ENCODE results near the gene ZNF605. TPM values are rescaled to one million over a fixed set of nuclear protein-coding genes. Genes with fewer than 3 reads are reported as not detected.
A peak's percentile ranks its signal among the peaks of the same experiment; 100 is the strongest.
"Not testable (repeated sequence)": the region's sequence is repeated elsewhere in the genome, so short reads cannot be mapped to it uniquely, and the experiment has no call there.

The ZNF605 gene
- total RNA-seq, 1 experiment from 2014 or later = 8.1 TPM

GRCh38 chr12:132966676-132967415, 10.7 kb upstream of the ZNF605 start:
- no peak overlapping the region for H3K4me2 ChIP-seq (ENCODE audit: low read depth, low read length, poor library complexity, severe bottlenecking)
- H3K4me3 ChIP-seq (ENCODE audit: low read length) = no peak overlapping the region
- no peaks in the 10 kb centered on the region for H3K79me2 ChIP-seq (ENCODE audit: low read length)
- no peak for DNase-seq
- H4K20me1 ChIP-seq (ENCODE audit: insufficient read depth, low read depth, low read length) = no peaks in the 10 kb centered on the region
- no peak overlapping the region for H2AFZ ChIP-seq (ENCODE audit: low read length)
- no peaks in the 10 kb centered on the region for H3K9me2 ChIP-seq (replicated peaks; ENCODE audit: insufficient read depth, low read length)
- no peak overlapping the region for H3K27ac ChIP-seq (ENCODE audit: low read length)
- H3K4me1 ChIP-seq (ENCODE audit: low read length) = no peaks in the 10 kb centered on the region
- peaks cover 14% of the 10 kb centered on the region; the same call in 1 of the 2 replicates for H3K9me3 ChIP-seq (ENCODE audit: low read length)
- no peaks in the 10 kb centered on the region for H3K27me3 ChIP-seq (ENCODE audit: low read length)
- H3K36me3 ChIP-seq (ENCODE audit: insufficient read depth, low read length) = no peaks in the 10 kb centered on the region
- no peak overlapping the region for H3K9ac ChIP-seq (ENCODE audit: low read length)

- Histone ChIP-seq H3K4me2 (ENCODE audit: low read depth, low read length, poor library complexity, severe bottlenecking) (no peak overlapping the region), H3K9ac (ENCODE audit: low read length) (no peak overlapping the region), H3K4me3 (ENCODE audit: low read length) (no peak overlapping the region), H4K20me1 (ENCODE audit: insufficient read depth, low read depth, low read length) (no peaks in the 10 kb centered on the region), H3K27me3 (ENCODE audit: low read length) (no peaks in the 10 kb centered on the region), H3K9me2 (replicated peaks; ENCODE audit: insufficient read depth, low read length) (no peaks in the 10 kb centered on the region), H2AFZ (ENCODE audit: low read length) (no peak overlapping the region), H3K9me3 (ENCODE audit: low read length) (peaks cover 14% of the 10 kb centered on the region; the same call in 1 of the 2 replicates), H3K27ac (ENCODE audit: low read length) (no peak overlapping the region), H3K4me1 (ENCODE audit: low read length) (no peaks in the 10 kb centered on the region), H3K36me3 (ENCODE audit: insufficient read depth, low read length) (no peaks in the 10 kb centered on the region), H3K79me2 (ENCODE audit: low read length) (no peaks in the 10 kb centered on the region)
- no peak for DNase-seq
Observed at GRCh38 chr12:132965796-132966195, 9.7 kb upstream of the ZNF605 start.

GRCh38 chr12:132963947-132964346, 7.8 kb upstream of the ZNF605 start:
- H3K9me2 ChIP-seq (replicated peaks; ENCODE audit: insufficient read depth, low read length); H3K79me2 ChIP-seq (ENCODE audit: low read length); H3K36me3 ChIP-seq (ENCODE audit: insufficient read depth, low read length); H2AFZ ChIP-seq (ENCODE audit: low read length); H3K27ac ChIP-seq (ENCODE audit: low read length); H4K20me1 ChIP-seq (ENCODE audit: insufficient read depth, low read depth, low read length); H3K4me1 ChIP-seq (ENCODE audit: low read length); H3K9ac ChIP-seq (ENCODE audit: low read length); H3K4me2 ChIP-seq (ENCODE audit: low read depth, low read length, poor library complexity, severe bottlenecking); H3K4me3 ChIP-seq (ENCODE audit: low read length); DNase-seq; H3K27me3 ChIP-seq (ENCODE audit: low read length): not testable (repeated sequence)
- peaks cover 14% of the 10 kb centered on the region; the same call in 1 of the 2 replicates for H3K9me3 ChIP-seq (ENCODE audit: low read length)

GRCh38 chr12:132961790-132962189, 5.7 kb upstream of the ZNF605 start:
- H3K4me3 ChIP-seq (ENCODE audit: low read length); H3K9me2 ChIP-seq (replicated peaks; ENCODE audit: insufficient read depth, low read length); H2AFZ ChIP-seq (ENCODE audit: low read length); H3K36me3 ChIP-seq (ENCODE audit: insufficient read depth, low read length); DNase-seq; H3K27ac ChIP-seq (ENCODE audit: low read length); H3K9ac ChIP-seq (ENCODE audit: low read length); H3K27me3 ChIP-seq (ENCODE audit: low read length); H3K4me2 ChIP-seq (ENCODE audit: low read depth, low read length, poor library complexity, severe bottlenecking); H3K4me1 ChIP-seq (ENCODE audit: low read length); H3K79me2 ChIP-seq (ENCODE audit: low read length); H3K9me3 ChIP-seq (ENCODE audit: low read length); H4K20me1 ChIP-seq (ENCODE audit: insufficient read depth, low read depth, low read length): not testable (repeated sequence)

- peak; percentile 92 for DNase-seq
- H3K9ac ChIP-seq (ENCODE audit: low read length) = peak overlapping the region; percentile 89
Observed at GRCh38 chr12:132955094-132956010, 754 bp downstream of the ZNF605 start.

GRCh38 chr12:132954471-132955048, 1.5 kb downstream of the ZNF605 start:
- Histone ChIP-seq H3K4me3 (ENCODE audit: low read length) (no peak overlapping the region; the same call in 1 of the 2 replicates), H3K9me3 (ENCODE audit: low read length) (peaks cover 28% of the 10 kb centered on the region), H4K20me1 (ENCODE audit: insufficient read depth, low read depth, low read length) (no peaks in the 10 kb centered on the region), H3K36me3 (ENCODE audit: insufficient read depth, low read length) (peaks cover 4% of the 10 kb centered on the region; the same call in 1 of the 2 replicates), H3K4me1 (ENCODE audit: low read length) (peaks cover 8% of the 10 kb centered on the region), H2AFZ (ENCODE audit: low read length) (no peak overlapping the region), H3K9me2 (replicated peaks; ENCODE audit: insufficient read depth, low read length) (no peaks in the 10 kb centered on the region), H3K4me2 (ENCODE audit: low read depth, low read length, poor library complexity, severe bottlenecking) (no peak overlapping the region), H3K27me3 (ENCODE audit: low read length) (no peaks in the 10 kb centered on the region), H3K27ac (ENCODE audit: low read length) (no peak overlapping the region), H3K9ac (ENCODE audit: low read length) (no peak overlapping the region), H3K79me2 (ENCODE audit: low read length) (peaks cover 41% of the 10 kb centered on the region)
- DNase-seq = no peak

More at GRCh38 chr12:132955094-132956010, 754 bp downstream of the ZNF605 start:
- H3K9me2 ChIP-seq (replicated peaks; ENCODE audit: insufficient read depth, low read length) = no peaks in the 10 kb centered on the region
- H3K27ac ChIP-seq (ENCODE audit: low read length) = peak overlapping the region; percentile 58
- H3K27me3 ChIP-seq (ENCODE audit: low read length) = no peaks in the 10 kb centered on the region
- peak overlapping the region; percentile 86 for H3K4me2 ChIP-seq (ENCODE audit: low read depth, low read length, poor library complexity, severe bottlenecking)
- no peaks in the 10 kb centered on the region for H4K20me1 ChIP-seq (ENCODE audit: insufficient read depth, low read depth, low read length)
- peaks cover 4% of the 10 kb centered on the region; the same call in 1 of the 2 replicates for H3K36me3 ChIP-seq (ENCODE audit: insufficient read depth, low read length)
- peaks cover 40% of the 10 kb centered on the region for H3K79me2 ChIP-seq (ENCODE audit: low read length)
- peak overlapping the region; percentile 34; the same call in 1 of the 2 replicates for H2AFZ ChIP-seq (ENCODE audit: low read length)
- H3K9me3 ChIP-seq (ENCODE audit: low read length) = peaks cover 20% of the 10 kb centered on the region
- peak overlapping the region; percentile 91 for H3K4me3 ChIP-seq (ENCODE audit: low read length)
- H3K4me1 ChIP-seq (ENCODE audit: low read length) = peaks cover 8% of the 10 kb centered on the region

- no peak overlapping the region for H3K27ac ChIP-seq (ENCODE audit: low read length)
- no peak overlapping the region for H3K9ac ChIP-seq (ENCODE audit: low read length)
- no peak overlapping the region for H3K4me2 ChIP-seq (ENCODE audit: low read depth, low read length, poor library complexity, severe bottlenecking)
- no peak for DNase-seq
- H3K9me3 ChIP-seq (ENCODE audit: low read length) = peaks cover 30% of the 10 kb centered on the region
- H3K36me3 ChIP-seq (ENCODE audit: insufficient read depth, low read length) = peaks cover 4% of the 10 kb centered on the region; the same call in 1 of the 2 replicates
- no peaks in the 10 kb centered on the region for H4K20me1 ChIP-seq (ENCODE audit: insufficient read depth, low read depth, low read length)
- peaks cover 8% of the 10 kb centered on the region for H3K4me1 ChIP-seq (ENCODE audit: low read length)
- no peak overlapping the region for H2AFZ ChIP-seq (ENCODE audit: low read length)
- peaks cover 41% of the 10 kb centered on the region for H3K79me2 ChIP-seq (ENCODE audit: low read length)
- H3K4me3 ChIP-seq (ENCODE audit: low read length) = no peak overlapping the region
- no peaks in the 10 kb centered on the region for H3K27me3 ChIP-seq (ENCODE audit: low read length)
- no peaks in the 10 kb centered on the region for H3K9me2 ChIP-seq (replicated peaks; ENCODE audit: insufficient read depth, low read length)
Observed at GRCh38 chr12:132953771-132954170, 2.3 kb downstream of the ZNF605 start.

- Histone ChIP-seq H3K4me1 (ENCODE audit: low read length) (peaks cover 8% of the 10 kb centered on the region), H3K36me3 (ENCODE audit: insufficient read depth, low read length) (peaks cover 4% of the 10 kb centered on the region; the same call in 1 of the 2 replicates), H3K9me2 (replicated peaks; ENCODE audit: insufficient read depth, low read length) (no peaks in the 10 kb centered on the region), H3K9ac (ENCODE audit: low read length) (no peak overlapping the region), H3K27me3 (ENCODE audit: low read length) (no peaks in the 10 kb centered on the region), H3K4me2 (ENCODE audit: low read depth, low read length, poor library complexity, severe bottlenecking) (no peak overlapping the region), H3K27ac (ENCODE audit: low read length) (no peak overlapping the region), H2AFZ (ENCODE audit: low read length) (no peak overlapping the region), H3K79me2 (ENCODE audit: low read length) (peaks cover 41% of the 10 kb centered on the region), H3K4me3 (ENCODE audit: low read length) (no peak overlapping the region), H4K20me1 (ENCODE audit: insufficient read depth, low read depth, low read length) (no peaks in the 10 kb centered on the region), H3K9me3 (ENCODE audit: low read length) (peaks cover 30% of the 10 kb centered on the region)
- no peak for DNase-seq
Observed at GRCh38 chr12:132953163-132953425, 3.0 kb downstream of the ZNF605 start.
